Heart left ventricle (tissue), 16 donors: ENCODE data around the gene TMED6. TPM values are rescaled to one million over a fixed set of nuclear protein-coding genes. Genes with fewer than 3 reads are reported as not detected.
"Not testable (repeated sequence)": the region's sequence is repeated elsewhere in the genome, so short reads cannot be mapped to it uniquely, and the experiment has no call there.

ENCODE experiments used
- ATAC-seq, 4 donors: fragments of 200-7000 bp; cut with Tn5 transposase; one replicate each; pipeline ENCODE4 v1.9.1; 2020 to 2022; ENCODE audit warnings: moderate library complexity in 4 of 4, mild to moderate bottlenecking in 3 of 4, moderate number of reproducible peaks in 1 of 4
- DNase-seq, 5 donors: peaks; one replicate each; pipeline ENCODE4 v3.0.0-alpha.2; 2020
- H3K27ac ChIP-seq, 12 donors: fragments of 200-600 bp; sonication (generic) in 4 of 12; one replicate each; pipeline versions ENCODE4 v1.5.0 to v1.8.0; 2016 to 2022; ENCODE audit warnings: mild to moderate bottlenecking in 2 of 12
- H3K27me3 ChIP-seq, 9 donors: fragments of 200-600 bp; sonication (generic) in 2 of 9; one replicate each; pipeline versions ENCODE4 v1.5.1 to v1.8.0; 2016 to 2022; ENCODE audit warnings: mild to moderate bottlenecking in 3 of 9
- H3K36me3 ChIP-seq, 9 donors: fragments of 200-600 bp; sonication (generic) in 2 of 9; one replicate each; pipeline versions ENCODE4 v1.5.0 to v1.8.0; 2018 to 2022; ENCODE audit warnings: mild to moderate bottlenecking in 2 of 9
- H3K4me1 ChIP-seq, 12 donors: fragments of 200-600 bp; sonication (generic) in 4 of 12; one replicate each; pipeline versions ENCODE4 v1.5.0 to v1.8.0; 2016 to 2022; ENCODE audit warnings: mild to moderate bottlenecking in 3 of 12
- H3K4me3 ChIP-seq, 12 donors: fragments of 200-600 bp; sonication (generic) in 4 of 12; one replicate each; pipeline versions ENCODE4 v1.5.0 to v1.8.0; 2017 to 2022; ENCODE audit warnings: mild to moderate bottlenecking in 9 of 12, moderate library complexity in 4 of 12
- H3K9me3 ChIP-seq, 12 donors: fragments of 200-600 bp; sonication (generic) in 4 of 12; one replicate each; pipeline versions ENCODE4 v1.5.0 to v1.8.0; 2016 to 2022; ENCODE audit warnings: mild to moderate bottlenecking in 1 of 12
- POLR2A ChIP-seq, 2 donors: fragments of 450-650 bp; IDR thresholded peaks; one replicate each; pipeline ENCODE4 v1.6.1; 2017; ENCODE audit warnings: antibody characterized with exemption in 2 of 2, mild to moderate bottlenecking in 2 of 2, moderate library complexity in 2 of 2
- WGBS, 4 donors: extraction: QIAGEN DNeasy Blood & Tissue Kit in 2 of 4; methylation state at CpG; one replicate each; pipeline versions ENCODE4 v1.1.5 to v1.1.7; 2013 to 2018; 5-methylcytosine and 5-hydroxymethylcytosine counted together
- intact Hi-C, 10 donors: fragments of 100-400 bp; cut with DNase I; formaldehyde crosslinking; loops; one replicate each; pipeline versions ENCODE4 v1.11.1 to v1.14.2; 2022
- polyA plus RNA-seq, 2 donors: library from polyadenylated mRNA; stranded (reverse); fragments of 200-250 nt; gene quantifications; one replicate each; pipeline ENCODE4 v1.2.3, GENCODE V29; 2013
- total RNA-seq, 9 donors: library from RNA; depleted of rRNA in 2 of 9; stranded (reverse); fragments of >200 nt in 2 of 9; fragmentation: NEBNext Ultra II Directional in 3 of 9; extraction: Animal tissue kit (Norgen Biotek cat#: 25700) in 3 of 9; gene quantifications; one replicate each; pipeline versions ENCODE4 v1.1.0 to v1.2.4, GENCODE V29; 2016 to 2023
- TF ChIP-seq, protein P1 (sequence below), 12 donors: fragments of 200-600 bp; sonication (generic) in 4 of 12; IDR thresholded peaks; one replicate each; pipeline versions ENCODE4 v1.5.0 to v1.8.0; 2018 to 2022; ENCODE audit warnings: antibody characterized with exemption in 12 of 12, mild to moderate bottlenecking in 5 of 12
- donor health status: ischemic (EF 13 %, LVEDD 7.1; RV severe dilation, severe dysfunction).
- donor health status: healthy with polysubstance abuse.
- donor health status: DM: no; HTN: yes; CAD: no.
- donor health status: DM: no; HTN: no; CAD: no.
- donor health status: ischemic (EF 25% LVEDD 6.9; RV normal size, moderate dysfunction).
- donor health status: ischemic (EF 25% LVEDD 5.7; RV mildly dilated, moderate dysfunction).
- donor health status: healthy.
- donor health status: DM: yes; HTN: yes; CAD: no.
- donor health status: ischemic (EF 35%, LVEDD 5.7; RV mildly dilated, moderate dysfunction).
- donor health status: nonischemic (EF 11% LVEDD 7.7; RV severe dilation, severe dysfunction).
- donor health status: DM: yes; HTN: yes; CAD: no.
- donor health status: PGD.
- donor health status: ischemic (EF 29% LVEDD 5.4; RV normal size, mild dysfunction).
- donor health status: nonischemic (EF 23%, LVEDD 6.1; RV moderate dilation, normal function).

The TMED6 gene
- total and polyA plus RNA-seq, 11 donors: 0.08 to 0.76 (median 0.56) TPM; not detected in 8

DNA sequence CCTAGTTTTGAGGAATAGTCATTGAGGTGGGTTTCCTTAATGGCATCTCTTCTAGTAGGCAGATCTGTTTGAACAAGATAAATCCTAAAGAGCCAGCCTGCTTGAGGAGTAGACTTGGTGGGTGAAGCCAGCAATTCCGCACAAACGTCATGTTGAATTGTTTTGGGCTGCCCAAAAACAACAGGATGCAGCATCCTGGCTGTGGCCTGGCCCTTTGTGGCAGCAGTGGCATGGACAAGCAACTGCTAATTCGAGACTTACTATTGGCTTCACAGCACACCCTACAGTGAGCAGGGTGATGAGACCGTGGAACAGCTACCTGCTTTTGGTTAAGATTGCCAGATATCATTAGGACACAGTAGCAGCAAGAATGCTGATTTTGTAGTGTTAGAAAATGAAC lies 49.7 kb downstream of the TMED6 start:
- Histone ChIP-seq H3K27me3 (no peaks in the 10 kb centered on the region), H3K4me3 (no peak overlapping the region), H3K9me3 (no peaks in the 10 kb centered on the region), H3K4me1 (no peaks in the 10 kb centered on the region), H3K36me3 (peaks cover 0 to 51% (median 32%) of the 10 kb centered on the region in 9 donors), H3K27ac (no peak overlapping the region)
- WGBS, 4 donors: 84 to 91% (median 86%) methylated on average over 4 of the region's 4 CpGs
- no peak for TF ChIP-seq POLR2A (IDR thresholded peaks at IDR 0.05)
- TF ChIP-seq, protein P1, sequence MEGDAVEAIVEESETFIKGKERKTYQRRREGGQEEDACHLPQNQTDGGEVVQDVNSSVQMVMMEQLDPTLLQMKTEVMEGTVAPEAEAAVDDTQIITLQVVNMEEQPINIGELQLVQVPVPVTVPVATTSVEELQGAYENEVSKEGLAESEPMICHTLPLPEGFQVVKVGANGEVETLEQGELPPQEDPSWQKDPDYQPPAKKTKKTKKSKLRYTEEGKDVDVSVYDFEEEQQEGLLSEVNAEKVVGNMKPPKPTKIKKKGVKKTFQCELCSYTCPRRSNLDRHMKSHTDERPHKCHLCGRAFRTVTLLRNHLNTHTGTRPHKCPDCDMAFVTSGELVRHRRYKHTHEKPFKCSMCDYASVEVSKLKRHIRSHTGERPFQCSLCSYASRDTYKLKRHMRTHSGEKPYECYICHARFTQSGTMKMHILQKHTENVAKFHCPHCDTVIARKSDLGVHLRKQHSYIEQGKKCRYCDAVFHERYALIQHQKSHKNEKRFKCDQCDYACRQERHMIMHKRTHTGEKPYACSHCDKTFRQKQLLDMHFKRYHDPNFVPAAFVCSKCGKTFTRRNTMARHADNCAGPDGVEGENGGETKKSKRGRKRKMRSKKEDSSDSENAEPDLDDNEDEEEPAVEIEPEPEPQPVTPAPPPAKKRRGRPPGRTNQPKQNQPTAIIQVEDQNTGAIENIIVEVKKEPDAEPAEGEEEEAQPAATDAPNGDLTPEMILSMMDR (IDR thresholded peaks at IDR 0.05): no peak
- intact Hi-C loops: no loop called here
- ATAC-seq (no peak), DNase-seq (peak in 1 of 5 donors; percentile 9)

DNA sequence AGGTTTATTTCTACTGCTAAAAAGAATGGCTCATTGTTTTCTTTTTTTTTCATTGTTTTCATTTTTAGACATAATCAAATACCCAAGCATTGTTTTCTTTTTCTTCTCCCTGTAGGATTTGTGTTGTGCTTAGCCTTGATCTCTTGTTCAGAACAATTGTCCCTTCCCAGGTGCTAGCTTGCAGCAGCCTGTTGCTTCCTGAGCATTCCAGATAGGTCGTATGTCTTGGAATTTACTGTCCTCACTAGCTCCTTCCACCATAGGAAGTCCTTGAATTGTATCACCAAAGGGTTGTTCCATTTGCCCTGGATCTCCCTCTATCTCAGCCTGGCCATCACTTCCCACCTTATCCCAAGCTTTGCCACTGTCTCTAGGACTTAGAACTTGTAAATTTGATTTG lies 50.4 kb downstream of the TMED6 start:
- no peaks in the 10 kb centered on the region for H3K4me1 ChIP-seq
- H3K9me3 ChIP-seq: no peaks in the 10 kb centered on the region
- H3K4me3 ChIP-seq: no peak overlapping the region
- H3K27me3 ChIP-seq: no peaks in the 10 kb centered on the region
- no peak overlapping the region for H3K27ac ChIP-seq
- 56 to 75% (median 67%) methylated on average over 1 of the region's 1 CpG for WGBS, 4 donors
- intact Hi-C loops: no loop called here
- TF ChIP-seq POLR2A (IDR thresholded peaks at IDR 0.05): no peak
- TF ChIP-seq, protein P1 (IDR thresholded peaks at IDR 0.05): no peak
- ATAC-seq (no peak), DNase-seq (no peak)
- H3K36me3 ChIP-seq: peaks cover 0 to 51% (median 32%) of the 10 kb centered on the region in 9 donors

DNA sequence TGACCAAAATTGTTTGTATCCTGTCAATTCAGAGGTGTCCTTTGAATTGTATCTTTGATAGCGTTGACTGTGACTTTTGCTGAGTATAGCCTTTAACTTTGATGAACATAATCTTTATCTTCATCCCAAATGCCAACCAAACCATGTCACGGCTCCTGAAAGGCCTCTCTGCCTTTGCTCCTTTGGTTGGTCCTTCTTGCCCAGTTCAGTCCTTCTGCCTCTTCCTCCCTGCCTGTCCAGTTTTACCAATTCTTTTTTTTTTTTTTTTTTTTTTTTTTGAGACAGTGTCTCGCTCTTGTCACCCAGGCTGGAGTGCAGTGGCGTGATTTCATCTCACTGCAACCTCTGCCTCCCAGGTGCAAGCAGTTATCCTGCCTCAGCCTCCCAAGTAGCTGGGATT lies 53.3 kb downstream of the TMED6 start:
- no peaks in the 10 kb centered on the region for H3K4me1 ChIP-seq
- intact Hi-C loops: no loop called here
- 94 to 98% (median 96%) methylated on average over 4 of the region's 4 CpGs for WGBS, 4 donors
- H3K27ac ChIP-seq: no peak overlapping the region
- no peaks in the 10 kb centered on the region for H3K9me3 ChIP-seq
- no peak overlapping the region for H3K4me3 ChIP-seq
- TF ChIP-seq POLR2A (IDR thresholded peaks at IDR 0.05): no peak
- TF ChIP-seq, protein P1 (IDR thresholded peaks at IDR 0.05): no peak
- ATAC-seq: no peak
- H3K27me3 ChIP-seq: no peaks in the 10 kb centered on the region
- peak in 1 of 5 donors; percentile 2 for DNase-seq
- H3K36me3 ChIP-seq: peaks cover 0 to 40% (median 28%) of the 10 kb centered on the region in 9 donors

DNA sequence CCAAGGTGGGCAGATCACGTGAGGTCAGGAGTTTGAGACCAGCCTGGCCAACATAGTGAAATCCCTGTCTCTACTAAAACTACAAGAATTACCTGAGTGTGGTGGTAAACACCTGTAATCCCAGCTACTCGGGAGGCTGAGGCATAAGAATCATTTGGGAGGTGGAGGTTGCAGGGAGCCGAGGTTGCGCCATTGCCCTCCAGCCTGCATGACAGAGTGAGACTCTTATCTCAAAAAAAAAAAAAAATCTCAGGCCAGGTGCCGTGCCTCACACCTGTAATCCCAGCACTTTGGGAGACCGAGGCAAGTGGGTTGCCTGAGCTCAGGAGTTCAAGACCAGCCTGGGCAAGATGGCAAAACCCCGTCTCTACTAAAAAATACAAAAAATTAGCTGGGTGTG lies 54.8 kb downstream of the TMED6 start:
- H3K4me1 ChIP-seq, H3K27me3 ChIP-seq, H3K4me3 ChIP-seq, H3K27ac ChIP-seq, intact Hi-C loops, ATAC-seq, H3K9me3 ChIP-seq: not testable (repeated sequence)
- peak in 1 of 5 donors; percentile 3 for DNase-seq
- peaks cover 0 to 28% (median 23%) of the 10 kb centered on the region in 9 donors for H3K36me3 ChIP-seq
- 98 to 100% (median 98%) methylated on average over 7 of the region's 7 CpGs for WGBS, 4 donors

DNA sequence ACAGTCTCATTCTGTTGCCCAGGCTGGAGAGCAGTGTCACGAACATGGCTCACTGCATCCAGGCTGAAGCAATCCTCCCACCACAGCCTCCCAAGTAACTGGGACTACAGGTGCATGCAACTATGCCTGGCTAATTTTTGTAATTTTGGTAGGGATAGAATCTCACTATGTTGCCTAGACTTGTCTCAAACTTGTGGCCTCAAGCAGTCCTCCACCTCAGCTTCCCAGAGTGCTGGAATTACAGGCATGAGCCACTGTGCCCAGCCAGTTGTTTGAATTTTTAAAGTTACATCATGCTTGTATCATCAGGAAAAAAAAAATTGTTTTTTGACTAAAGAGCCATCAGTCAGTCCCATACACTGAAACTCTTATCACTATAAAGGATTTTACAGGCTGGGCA lies 57.5 kb downstream of the TMED6 start:
- Histone ChIP-seq H3K9me3 (no peaks in the 10 kb centered on the region), H3K4me3 (no peak overlapping the region), H3K4me1 (no peaks in the 10 kb centered on the region), H3K27me3 (no peaks in the 10 kb centered on the region), H3K27ac (no peak overlapping the region), H3K36me3 (peaks cover 0 to 13% (median 0%) of the 10 kb centered on the region in 9 donors)
- no peak for TF ChIP-seq POLR2A (IDR thresholded peaks at IDR 0.05)
- TF ChIP-seq, protein P1 (IDR thresholded peaks at IDR 0.05): no peak
- no peak for ATAC-seq
- intact Hi-C loops: no loop called here
- DNase-seq: no peak
- WGBS, 4 donors: 95 to 100% (median 99%) methylated on average over 1 of the region's 1 CpG
